ENCODE data around the gene ZNF341.

DNA sequence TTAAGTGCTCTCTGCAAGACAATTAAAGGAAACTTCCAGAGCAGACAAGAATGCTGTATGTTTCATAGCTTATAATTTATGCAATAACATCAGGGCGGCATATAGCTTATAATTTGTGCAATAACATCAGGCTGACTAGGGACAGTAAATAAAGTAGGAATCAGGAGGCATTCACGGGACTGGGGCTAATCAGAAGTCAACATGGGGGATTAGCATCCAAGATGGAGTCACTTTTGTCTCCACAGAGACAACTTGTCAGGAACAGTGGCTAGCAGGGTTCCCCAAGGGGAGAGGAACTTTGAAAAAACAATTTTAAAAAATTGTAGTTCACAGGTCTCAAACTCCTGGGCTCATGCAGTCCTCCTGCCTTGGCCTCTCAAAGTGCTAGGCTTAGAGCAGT is 3.3 kb upstream of the ZNF341 start:
- TF ChIP-seq, protein P1, sequence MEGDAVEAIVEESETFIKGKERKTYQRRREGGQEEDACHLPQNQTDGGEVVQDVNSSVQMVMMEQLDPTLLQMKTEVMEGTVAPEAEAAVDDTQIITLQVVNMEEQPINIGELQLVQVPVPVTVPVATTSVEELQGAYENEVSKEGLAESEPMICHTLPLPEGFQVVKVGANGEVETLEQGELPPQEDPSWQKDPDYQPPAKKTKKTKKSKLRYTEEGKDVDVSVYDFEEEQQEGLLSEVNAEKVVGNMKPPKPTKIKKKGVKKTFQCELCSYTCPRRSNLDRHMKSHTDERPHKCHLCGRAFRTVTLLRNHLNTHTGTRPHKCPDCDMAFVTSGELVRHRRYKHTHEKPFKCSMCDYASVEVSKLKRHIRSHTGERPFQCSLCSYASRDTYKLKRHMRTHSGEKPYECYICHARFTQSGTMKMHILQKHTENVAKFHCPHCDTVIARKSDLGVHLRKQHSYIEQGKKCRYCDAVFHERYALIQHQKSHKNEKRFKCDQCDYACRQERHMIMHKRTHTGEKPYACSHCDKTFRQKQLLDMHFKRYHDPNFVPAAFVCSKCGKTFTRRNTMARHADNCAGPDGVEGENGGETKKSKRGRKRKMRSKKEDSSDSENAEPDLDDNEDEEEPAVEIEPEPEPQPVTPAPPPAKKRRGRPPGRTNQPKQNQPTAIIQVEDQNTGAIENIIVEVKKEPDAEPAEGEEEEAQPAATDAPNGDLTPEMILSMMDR (IDR thresholded peaks at IDR 0.05), result no peak
- TF ChIP-seq POLR2A (IDR thresholded peaks at IDR 0.05) (no peak), POLR2AphosphoS5 (IDR thresholded peaks at IDR 0.05; ENCODE audit: insufficient read depth in 1 of 2, low read depth in 1 of 2) (no peak)
